ENCODE results near the gene PGA4.
"Not testable (repeated sequence)": the region's sequence is repeated elsewhere in the genome, so short reads cannot be mapped to it uniquely, and the experiment has no call there.

The PGA4 gene

GRCh38 chr11:61222047-61222446 is at the start of gene PGA4:
Gene PGA4 (plus strand): TSS chr11:61222347. CDS start chr11:61222401, 54 bp downstream.
- not testable (repeated sequence) for DNase-seq

- no peak for DNase-seq
These were observed 49.8 kb upstream of the PGA4 start for GRCh38 chr11:61172356-61172755.

- no peak for DNase-seq
These were observed 49.3 kb upstream of the PGA4 start for GRCh38 chr11:61172888-61173287.

- no peak for DNase-seq
These were observed 48.7 kb upstream of the PGA4 start for GRCh38 chr11:61173456-61173855.

GRCh38 chr11:61174273-61174672 is 47.9 kb upstream of the PGA4 start:
- no peak for DNase-seq

- DNase-seq, result no peak
These were observed 47.2 kb upstream of the PGA4 start for GRCh38 chr11:61174949-61175348.

- no peak for DNase-seq
These were observed 45.7 kb upstream of the PGA4 start for GRCh38 chr11:61176446-61176845.

GRCh38 chr11:61180205-61180604 is 41.9 kb upstream of the PGA4 start:
- DNase-seq, result not testable (repeated sequence)

- no peak for DNase-seq
These were observed 40.7 kb upstream of the PGA4 start for GRCh38 chr11:61181489-61181888.

- DNase-seq, result no peak
These were observed 38.5 kb upstream of the PGA4 start for GRCh38 chr11:61183645-61184044.

GRCh38 chr11:61186504-61186903 is 35.6 kb upstream of the PGA4 start:
- no peak for DNase-seq

GRCh38 chr11:61187505-61188130 is 34.5 kb upstream of the PGA4 start:
- peak; percentile 91 for DNase-seq

- DNase-seq, result no peak
These were observed 32.2 kb upstream of the PGA4 start for GRCh38 chr11:61189933-61190332.

GRCh38 chr11:61193596-61193995 is 28.6 kb upstream of the PGA4 start:
- DNase-seq, result no peak

GRCh38 chr11:61194169-61194671 is 27.9 kb upstream of the PGA4 start:
- DNase-seq, result no peak

- no peak for DNase-seq
These were observed 27.0 kb upstream of the PGA4 start for GRCh38 chr11:61194981-61195695.

- no peak for DNase-seq
These were observed 26.4 kb upstream of the PGA4 start for GRCh38 chr11:61195719-61196118.

GRCh38 chr11:61198361-61198760 is 23.8 kb upstream of the PGA4 start:
- no peak for DNase-seq

GRCh38 chr11:61198948-61199523 is 23.1 kb upstream of the PGA4 start:
- DNase-seq, result no peak

GRCh38 chr11:61201476-61201875 is 20.7 kb upstream of the PGA4 start:
- no peak for DNase-seq

- not testable (repeated sequence) for DNase-seq
These were observed 19.0 kb upstream of the PGA4 start, which contains the start of gene PGA3 for GRCh38 chr11:61202950-61203746. Gene PGA3 (plus strand): TSS chr11:61203515. CDS start chr11:61203565, 50 bp downstream.

GRCh38 chr11:61203873-61204272 is 18.3 kb upstream of the PGA4 start:
- DNase-seq, result not testable (repeated sequence)

- DNase-seq, result not testable (repeated sequence)
These were observed 17.6 kb upstream of the PGA4 start for GRCh38 chr11:61204502-61205059.

Measured in activated CD8-positive, alpha-beta memory T cell treated with anti-CD3 and anti-CD28 coated beads for 24 hours (primary cell).